Measurements from ENCODE around the gene TXNDC15. TPM values are rescaled to one million over a fixed set of nuclear protein-coding genes. Genes with fewer than 3 reads are reported as not detected.

TXNDC15 gene
- total and polyA plus RNA-seq, 2 of the 13 experiments (the other 11 are each of a cell fraction or from before 2014, with no cell fraction given), result 22.2 to 49.9 TPM

DNA sequence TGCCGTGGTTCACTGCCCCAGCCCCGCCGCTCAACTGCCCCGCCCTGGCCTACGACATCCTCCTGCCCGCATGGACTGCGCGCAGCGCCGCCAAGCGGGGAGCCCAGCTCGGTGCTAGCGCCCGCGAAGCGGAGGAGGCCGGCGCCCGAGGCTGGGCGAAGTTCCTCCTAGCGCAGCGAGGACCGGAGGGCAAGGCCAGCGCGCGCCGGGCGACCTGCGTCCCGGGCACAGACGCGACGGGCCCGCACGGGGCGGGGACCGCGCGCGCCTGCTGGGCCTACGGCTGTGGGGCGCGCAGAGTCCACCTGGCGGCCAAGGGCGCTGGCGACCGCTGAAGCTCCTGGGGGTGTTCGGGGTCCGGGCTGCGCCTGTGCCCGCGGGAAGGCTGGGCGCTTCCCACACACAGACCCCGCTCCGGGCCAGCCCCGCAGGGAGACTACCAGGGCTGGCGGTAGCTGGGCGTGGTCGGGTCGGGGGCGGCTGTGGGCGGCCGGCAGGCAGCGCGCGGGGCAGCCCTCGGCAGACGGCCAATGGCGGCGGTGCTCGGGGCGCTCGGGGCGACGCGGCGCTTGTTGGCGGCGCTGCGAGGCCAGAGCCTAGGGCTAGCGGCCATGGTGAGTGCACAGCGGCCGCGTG lies 30.6 kb downstream of the TXNDC15 start, which contains the start of gene PCBD2 (continued):
- TF ChIP-seq ETV5 (CRISPR knock-in tag; IDR thresholded peaks at IDR 0.05; ENCODE audit: borderline replicate concordance) (peak; percentile 41), SMAD1 (CRISPR knock-in tag; IDR thresholded peaks at IDR 0.05; ENCODE audit: borderline replicate concordance, low read depth) (no peak), LCORL (IDR thresholded peaks at IDR 0.05) (no peak), LCORL (CRISPR knock-in tag; IDR thresholded peaks at IDR 0.05) (peak; percentile 65), ZFP41 (CRISPR knock-in tag; IDR thresholded peaks at IDR 0.05; ENCODE audit: borderline replicate concordance) (no peak), SIX1 (CRISPR knock-in tag; IDR thresholded peaks at IDR 0.05; ENCODE audit: borderline replicate concordance) (no peak), ZMYM4 (CRISPR knock-in tag; IDR thresholded peaks at IDR 0.05) (peak; percentile 92), ZIK1 (CRISPR knock-in tag; IDR thresholded peaks at IDR 0.05; ENCODE audit: borderline replicate concordance, low read depth) (0 out of 2 replicates have a peak, but pooled peaks have one; percentile 12), REXO4 (CRISPR knock-in tag; IDR thresholded peaks at IDR 0.05; ENCODE audit: borderline replicate concordance) (no peak; the same call in 1 of the 2 replicates), SP1 (IDR thresholded peaks at IDR 0.05) (no peak), SP1 (CRISPR knock-in tag; IDR thresholded peaks at IDR 0.05) (no peak)
- TF ChIP-seq, protein P1, sequence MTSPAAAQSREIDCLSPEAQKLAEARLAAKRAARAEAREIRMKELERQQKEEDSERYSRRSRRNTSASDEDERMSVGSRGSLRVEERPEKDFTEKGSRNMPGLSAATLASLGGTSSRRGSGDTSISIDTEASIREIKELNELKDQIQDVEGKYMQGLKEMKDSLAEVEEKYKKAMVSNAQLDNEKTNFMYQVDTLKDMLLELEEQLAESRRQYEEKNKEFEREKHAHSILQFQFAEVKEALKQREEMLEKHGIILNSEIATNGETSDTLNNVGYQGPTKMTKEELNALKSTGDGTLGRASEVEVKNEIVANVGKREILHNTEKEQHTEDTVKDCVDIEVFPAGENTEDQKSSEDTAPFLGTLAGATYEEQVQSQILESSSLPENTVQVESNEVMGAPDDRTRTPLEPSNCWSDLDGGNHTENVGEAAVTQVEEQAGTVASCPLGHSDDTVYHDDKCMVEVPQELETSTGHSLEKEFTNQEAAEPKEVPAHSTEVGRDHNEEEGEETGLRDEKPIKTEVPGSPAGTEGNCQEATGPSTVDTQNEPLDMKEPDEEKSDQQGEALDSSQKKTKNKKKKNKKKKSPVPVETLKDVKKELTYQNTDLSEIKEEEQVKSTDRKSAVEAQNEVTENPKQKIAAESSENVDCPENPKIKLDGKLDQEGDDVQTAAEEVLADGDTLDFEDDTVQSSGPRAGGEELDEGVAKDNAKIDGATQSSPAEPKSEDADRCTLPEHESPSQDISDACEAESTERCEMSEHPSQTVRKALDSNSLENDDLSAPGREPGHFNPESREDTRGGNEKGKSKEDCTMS (CRISPR knock-in tag; conservative IDR thresholded peaks at IDR 0.05), result no peak
- TF ChIP-seq, protein P2, sequence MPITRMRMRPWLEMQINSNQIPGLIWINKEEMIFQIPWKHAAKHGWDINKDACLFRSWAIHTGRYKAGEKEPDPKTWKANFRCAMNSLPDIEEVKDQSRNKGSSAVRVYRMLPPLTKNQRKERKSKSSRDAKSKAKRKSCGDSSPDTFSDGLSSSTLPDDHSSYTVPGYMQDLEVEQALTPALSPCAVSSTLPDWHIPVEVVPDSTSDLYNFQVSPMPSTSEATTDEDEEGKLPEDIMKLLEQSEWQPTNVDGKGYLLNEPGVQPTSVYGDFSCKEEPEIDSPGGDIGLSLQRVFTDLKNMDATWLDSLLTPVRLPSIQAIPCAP (CRISPR knock-in tag; IDR thresholded peaks at IDR 0.05; ENCODE audit: low read depth), result no peak
- TF ChIP-seq, protein P3, sequence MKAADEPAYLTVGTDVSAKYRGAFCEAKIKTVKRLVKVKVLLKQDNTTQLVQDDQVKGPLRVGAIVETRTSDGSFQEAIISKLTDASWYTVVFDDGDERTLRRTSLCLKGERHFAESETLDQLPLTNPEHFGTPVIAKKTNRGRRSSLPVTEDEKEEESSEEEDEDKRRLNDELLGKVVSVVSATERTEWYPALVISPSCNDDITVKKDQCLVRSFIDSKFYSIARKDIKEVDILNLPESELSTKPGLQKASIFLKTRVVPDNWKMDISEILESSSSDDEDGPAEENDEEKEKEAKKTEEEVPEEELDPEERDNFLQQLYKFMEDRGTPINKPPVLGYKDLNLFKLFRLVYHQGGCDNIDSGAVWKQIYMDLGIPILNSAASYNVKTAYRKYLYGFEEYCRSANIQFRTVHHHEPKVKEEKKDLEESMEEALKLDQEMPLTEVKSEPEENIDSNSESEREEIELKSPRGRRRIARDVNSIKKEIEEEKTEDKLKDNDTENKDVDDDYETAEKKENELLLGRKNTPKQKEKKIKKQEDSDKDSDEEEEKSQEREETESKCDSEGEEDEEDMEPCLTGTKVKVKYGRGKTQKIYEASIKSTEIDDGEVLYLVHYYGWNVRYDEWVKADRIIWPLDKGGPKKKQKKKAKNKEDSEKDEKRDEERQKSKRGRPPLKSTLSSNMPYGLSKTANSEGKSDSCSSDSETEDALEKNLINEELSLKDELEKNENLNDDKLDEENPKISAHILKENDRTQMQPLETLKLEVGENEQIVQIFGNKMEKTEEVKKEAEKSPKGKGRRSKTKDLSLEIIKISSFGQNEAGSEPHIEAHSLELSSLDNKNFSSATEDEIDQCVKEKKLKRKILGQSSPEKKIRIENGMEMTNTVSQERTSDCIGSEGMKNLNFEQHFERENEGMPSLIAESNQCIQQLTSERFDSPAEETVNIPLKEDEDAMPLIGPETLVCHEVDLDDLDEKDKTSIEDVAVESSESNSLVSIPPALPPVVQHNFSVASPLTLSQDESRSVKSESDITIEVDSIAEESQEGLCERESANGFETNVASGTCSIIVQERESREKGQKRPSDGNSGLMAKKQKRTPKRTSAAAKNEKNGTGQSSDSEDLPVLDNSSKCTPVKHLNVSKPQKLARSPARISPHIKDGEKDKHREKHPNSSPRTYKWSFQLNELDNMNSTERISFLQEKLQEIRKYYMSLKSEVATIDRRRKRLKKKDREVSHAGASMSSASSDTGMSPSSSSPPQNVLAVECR (CRISPR knock-in tag; IDR thresholded peaks at IDR 0.05; ENCODE audit: borderline replicate concordance), result peak; percentile 82; the same call in 1 of the 2 replicates
- TF ChIP-seq, protein P4, sequence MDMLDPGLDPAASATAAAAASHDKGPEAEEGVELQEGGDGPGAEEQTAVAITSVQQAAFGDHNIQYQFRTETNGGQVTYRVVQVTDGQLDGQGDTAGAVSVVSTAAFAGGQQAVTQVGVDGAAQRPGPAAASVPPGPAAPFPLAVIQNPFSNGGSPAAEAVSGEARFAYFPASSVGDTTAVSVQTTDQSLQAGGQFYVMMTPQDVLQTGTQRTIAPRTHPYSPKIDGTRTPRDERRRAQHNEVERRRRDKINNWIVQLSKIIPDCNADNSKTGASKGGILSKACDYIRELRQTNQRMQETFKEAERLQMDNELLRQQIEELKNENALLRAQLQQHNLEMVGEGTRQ (IDR thresholded peaks at IDR 0.05; ENCODE audit: low read depth, low read length), result no peak
- TF ChIP-seq, protein P4 (CRISPR knock-in tag; IDR thresholded peaks at IDR 0.05; ENCODE audit: borderline replicate concordance), result no peak
- TF ChIP-seq, protein P5, sequence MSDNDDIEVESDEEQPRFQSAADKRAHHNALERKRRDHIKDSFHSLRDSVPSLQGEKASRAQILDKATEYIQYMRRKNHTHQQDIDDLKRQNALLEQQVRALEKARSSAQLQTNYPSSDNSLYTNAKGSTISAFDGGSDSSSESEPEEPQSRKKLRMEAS (IDR thresholded peaks at IDR 0.05), result peak; percentile 84
- TF ChIP-seq, protein P6, sequence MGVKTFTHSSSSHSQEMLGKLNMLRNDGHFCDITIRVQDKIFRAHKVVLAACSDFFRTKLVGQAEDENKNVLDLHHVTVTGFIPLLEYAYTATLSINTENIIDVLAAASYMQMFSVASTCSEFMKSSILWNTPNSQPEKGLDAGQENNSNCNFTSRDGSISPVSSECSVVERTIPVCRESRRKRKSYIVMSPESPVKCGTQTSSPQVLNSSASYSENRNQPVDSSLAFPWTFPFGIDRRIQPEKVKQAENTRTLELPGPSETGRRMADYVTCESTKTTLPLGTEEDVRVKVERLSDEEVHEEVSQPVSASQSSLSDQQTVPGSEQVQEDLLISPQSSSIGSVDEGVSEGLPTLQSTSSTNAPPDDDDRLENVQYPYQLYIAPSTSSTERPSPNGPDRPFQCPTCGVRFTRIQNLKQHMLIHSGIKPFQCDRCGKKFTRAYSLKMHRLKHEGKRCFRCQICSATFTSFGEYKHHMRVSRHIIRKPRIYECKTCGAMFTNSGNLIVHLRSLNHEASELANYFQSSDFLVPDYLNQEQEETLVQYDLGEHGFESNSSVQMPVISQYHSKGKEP (CRISPR knock-in tag; IDR thresholded peaks at IDR 0.05), result no peak

Measured in HepG2 (cell line).